ENCODE results near the gene SMAGP.
"Not testable (repeated sequence)": the region's sequence is repeated elsewhere in the genome, so short reads cannot be mapped to it uniquely, and the experiment has no call there.

SMAGP gene

GRCh38 chr12:51270067-51270950, at the start of gene SMAGP:
SMAGP (minus strand) TSS chr12:51270415; CDS start chr12:51269278, 1,137 bp downstream.
- peak; percentile 66 for DNase-seq

GRCh38 chr12:51318846-51319599, 48.8 kb upstream of the SMAGP start:
- DNase-seq, result no peak

- not testable (repeated sequence) for DNase-seq
These were observed 48.0 kb upstream of the SMAGP start for GRCh38 chr12:51318057-51318806.

- DNase-seq, result no peak
These were observed 41.2 kb upstream of the SMAGP start for GRCh38 chr12:51311389-51311788.

GRCh38 chr12:51307655-51308593, 37.7 kb upstream of the SMAGP start:
- no peak for DNase-seq

GRCh38 chr12:51306507-51306906, 36.3 kb upstream of the SMAGP start:
- no peak for DNase-seq

- not testable (repeated sequence) for DNase-seq
These were observed 30.6 kb upstream of the SMAGP start for GRCh38 chr12:51300768-51301167.

GRCh38 chr12:51295651-51296050, 25.4 kb upstream of the SMAGP start:
- no peak for DNase-seq

- not testable (repeated sequence) for DNase-seq
These were observed 23.9 kb upstream of the SMAGP start for GRCh38 chr12:51294097-51294496.

GRCh38 chr12:51293696-51294095, 23.5 kb upstream of the SMAGP start:
- DNase-seq, result no peak

- DNase-seq, result not testable (repeated sequence)
These were observed 21.6 kb upstream of the SMAGP start for GRCh38 chr12:51291603-51292513.

GRCh38 chr12:51285843-51286242, 15.6 kb upstream of the SMAGP start:
- DNase-seq, result no peak

- no peak for DNase-seq
These were observed 11.1 kb upstream of the SMAGP start for GRCh38 chr12:51281202-51281924.

- peak; percentile 25 for DNase-seq
These were observed 4.9 kb upstream of the SMAGP start for GRCh38 chr12:51275088-51275487.

- not testable (repeated sequence) for DNase-seq
These were observed 2.6 kb upstream of the SMAGP start for GRCh38 chr12:51272810-51273209.

GRCh38 chr12:51270951-51271518, 820 bp upstream of the SMAGP start:
- no peak for DNase-seq

- DNase-seq, result peak; percentile 60
These were observed 795 bp downstream of the SMAGP start for GRCh38 chr12:51269174-51270066.

- DNase-seq, result no peak
These were observed 5.2 kb downstream of the SMAGP start for GRCh38 chr12:51265024-51265423.

- DNase-seq, result no peak
These were observed 5.9 kb downstream of the SMAGP start for GRCh38 chr12:51264297-51264696.
